Measurements from ENCODE around the gene LIF. TPM values are rescaled to one million over a fixed set of nuclear protein-coding genes. Genes with fewer than 3 reads are reported as not detected.
A peak's percentile ranks its signal among the peaks of the same experiment; 100 is the strongest.

Gene LIF
- total and polyA plus RNA-seq, 2 donors from 2014 or later: 0.67 to 10.7 TPM

DNA sequence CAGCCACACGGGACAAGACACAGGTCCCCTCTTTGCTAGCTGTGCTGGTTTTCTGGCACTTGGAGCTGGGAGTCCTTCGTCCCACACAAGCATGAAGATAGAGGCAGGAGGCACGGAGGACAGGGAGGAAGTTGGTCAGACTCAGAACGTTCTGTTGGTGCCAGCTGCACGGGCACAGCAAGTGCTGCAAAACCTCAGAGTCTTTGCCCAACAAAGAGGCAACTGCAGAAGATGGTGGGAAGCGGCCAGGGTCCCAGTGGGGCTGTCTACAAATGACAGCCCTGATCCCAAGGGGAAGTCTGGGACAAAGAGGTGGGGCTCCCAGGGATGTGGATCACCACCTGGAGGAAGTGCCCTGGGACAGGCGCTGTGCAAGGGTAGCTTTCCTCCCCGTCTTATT is 29.5 kb upstream of the LIF start:
- H3K27ac ChIP-seq (ENCODE audit: low read depth in 2 of 2, low read length in 2 of 2): no peak overlapping the region
- H3K27me3 ChIP-seq (ENCODE audit: control insufficient read depth, insufficient read depth, low read length): no peaks in the 10 kb centered on the region
- H3K9ac ChIP-seq (ENCODE audit: low read length in 3 of 3): no peak overlapping the region
- no peak overlapping the region for H3K4me3 ChIP-seq (ENCODE audit: low read length in 3 of 3)
- no peaks in the 10 kb centered on the region for H3K9me3 ChIP-seq (ENCODE audit: control insufficient read depth in 2 of 3, insufficient read depth in 1 of 3, low read length in 3 of 3)
- TF ChIP-seq, protein P1, sequence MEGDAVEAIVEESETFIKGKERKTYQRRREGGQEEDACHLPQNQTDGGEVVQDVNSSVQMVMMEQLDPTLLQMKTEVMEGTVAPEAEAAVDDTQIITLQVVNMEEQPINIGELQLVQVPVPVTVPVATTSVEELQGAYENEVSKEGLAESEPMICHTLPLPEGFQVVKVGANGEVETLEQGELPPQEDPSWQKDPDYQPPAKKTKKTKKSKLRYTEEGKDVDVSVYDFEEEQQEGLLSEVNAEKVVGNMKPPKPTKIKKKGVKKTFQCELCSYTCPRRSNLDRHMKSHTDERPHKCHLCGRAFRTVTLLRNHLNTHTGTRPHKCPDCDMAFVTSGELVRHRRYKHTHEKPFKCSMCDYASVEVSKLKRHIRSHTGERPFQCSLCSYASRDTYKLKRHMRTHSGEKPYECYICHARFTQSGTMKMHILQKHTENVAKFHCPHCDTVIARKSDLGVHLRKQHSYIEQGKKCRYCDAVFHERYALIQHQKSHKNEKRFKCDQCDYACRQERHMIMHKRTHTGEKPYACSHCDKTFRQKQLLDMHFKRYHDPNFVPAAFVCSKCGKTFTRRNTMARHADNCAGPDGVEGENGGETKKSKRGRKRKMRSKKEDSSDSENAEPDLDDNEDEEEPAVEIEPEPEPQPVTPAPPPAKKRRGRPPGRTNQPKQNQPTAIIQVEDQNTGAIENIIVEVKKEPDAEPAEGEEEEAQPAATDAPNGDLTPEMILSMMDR (IDR thresholded peaks at IDR 0.05; ENCODE audit: borderline replicate concordance, extremely low read depth, insufficient read depth): no peak
- DNase-seq (no peak), FAIRE-seq (no peak)
- H3K36me3 ChIP-seq (ENCODE audit: control insufficient read depth in 2 of 3, insufficient read depth in 3 of 3, low read length in 3 of 3): no peaks in the 10 kb centered on the region
- H3K4me1 ChIP-seq (ENCODE audit: control insufficient read depth in 2 of 3, insufficient read depth in 2 of 3, low read depth in 1 of 3, low read length in 3 of 3): peaks cover 0 to 8% (median 0%) of the 10 kb centered on the region in 3 donors
- intact Hi-C loops (cut with DNase I): no loop called here

DNA sequence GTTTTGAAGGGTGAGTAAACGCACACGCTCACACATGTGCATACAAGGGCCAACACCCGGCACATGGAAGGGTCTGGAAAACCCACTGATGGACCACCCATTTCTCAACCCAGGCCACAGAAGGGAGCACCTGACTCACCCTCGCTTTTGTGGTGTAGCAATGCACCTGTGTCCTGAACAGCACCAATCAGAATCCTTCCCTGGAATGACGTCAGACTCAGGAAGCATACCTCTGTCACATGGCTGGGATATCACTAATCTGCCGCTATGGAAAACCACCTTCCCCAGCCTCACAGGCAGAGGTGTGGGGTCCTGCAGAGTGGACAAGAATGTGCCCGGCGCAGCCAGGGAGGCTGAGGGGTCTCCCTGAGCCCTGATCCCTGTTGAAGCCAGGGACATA is 29.1 kb upstream of the LIF start:
- FAIRE-seq: no peak
- no peak overlapping the region for H3K27ac ChIP-seq (ENCODE audit: low read depth in 2 of 2, low read length in 2 of 2)
- peak in 1 of 5 donors; percentile 24 for DNase-seq
- H3K9ac ChIP-seq (ENCODE audit: low read length in 3 of 3): no peak overlapping the region
- H3K4me3 ChIP-seq (ENCODE audit: low read length in 3 of 3): no peak overlapping the region
- H3K4me1 ChIP-seq (ENCODE audit: control insufficient read depth in 2 of 3, insufficient read depth in 2 of 3, low read depth in 1 of 3, low read length in 3 of 3): peaks cover 0 to 8% (median 0%) of the 10 kb centered on the region in 3 donors
- no peaks in the 10 kb centered on the region for H3K36me3 ChIP-seq (ENCODE audit: control insufficient read depth in 2 of 3, insufficient read depth in 3 of 3, low read length in 3 of 3)
- TF ChIP-seq, protein P1 (IDR thresholded peaks at IDR 0.05; ENCODE audit: borderline replicate concordance, extremely low read depth, insufficient read depth): no peak
- intact Hi-C loops (cut with DNase I): no loop called here
- H3K27me3 ChIP-seq (ENCODE audit: control insufficient read depth, insufficient read depth, low read length): no peaks in the 10 kb centered on the region
- no peaks in the 10 kb centered on the region for H3K9me3 ChIP-seq (ENCODE audit: control insufficient read depth in 2 of 3, insufficient read depth in 1 of 3, low read length in 3 of 3)

DNA sequence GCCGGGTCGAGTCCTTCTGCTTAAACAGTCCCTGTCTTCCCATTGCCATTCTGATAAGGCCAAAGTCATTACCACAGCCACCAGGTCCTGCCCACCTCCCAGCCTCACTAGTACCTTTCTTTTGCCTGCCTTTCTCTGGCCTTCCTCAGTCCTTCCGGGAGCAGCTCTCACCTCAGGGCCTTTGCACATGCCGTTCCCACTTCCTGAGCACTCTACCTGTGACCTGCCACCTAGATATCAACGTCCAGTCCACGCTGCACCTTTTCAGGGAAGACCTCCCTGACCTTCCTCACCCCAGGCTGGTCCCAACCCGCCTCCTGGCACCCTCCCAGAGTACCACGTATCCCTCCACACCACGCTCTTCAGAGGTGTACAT is 27.9 kb upstream of the LIF start:
- TF ChIP-seq, protein P1 (IDR thresholded peaks at IDR 0.05; ENCODE audit: borderline replicate concordance, extremely low read depth, insufficient read depth): no peak
- Histone ChIP-seq H3K36me3 (ENCODE audit: control insufficient read depth in 2 of 3, insufficient read depth in 3 of 3, low read length in 3 of 3) (no peaks in the 10 kb centered on the region), H3K4me1 (ENCODE audit: control insufficient read depth in 2 of 3, insufficient read depth in 2 of 3, low read depth in 1 of 3, low read length in 3 of 3) (peaks cover 0 to 8% (median 0%) of the 10 kb centered on the region in 3 donors), H3K9ac (ENCODE audit: low read length in 3 of 3) (no peak overlapping the region), H3K9me3 (ENCODE audit: control insufficient read depth in 2 of 3, insufficient read depth in 1 of 3, low read length in 3 of 3) (no peaks in the 10 kb centered on the region), H3K27ac (ENCODE audit: low read depth in 2 of 2, low read length in 2 of 2) (no peak overlapping the region), H3K4me3 (ENCODE audit: low read length in 3 of 3) (no peak overlapping the region), H3K27me3 (ENCODE audit: control insufficient read depth, insufficient read depth, low read length) (no peaks in the 10 kb centered on the region)
- intact Hi-C loops (cut with DNase I): no loop called here
- DNase-seq (no peak), FAIRE-seq (no peak)
